A549 (cell line): ENCODE results near the gene CACUL1. TPM values are rescaled to one million over a fixed set of nuclear protein-coding genes. Genes with fewer than 3 reads are reported as not detected.

ENCODE experiments used
- ATAC-seq, 2 experiments: fragments of 200-7000 bp in 1 of 2; fragments of >200 bp in 1 of 2; cut with Nextera tagmentation in 1 of 2; cut with Tn5 transposase in 1 of 2; 3 replicates each; pipeline versions ENCODE4 v1.8.0 to v1.9.1; 2018 to 2020; ENCODE audit warnings: mild to moderate bottlenecking in 1 of 2, moderate library complexity in 1 of 2
- CTCF ChIA-PET: fragments of 300-600 bp; sonication (Branson Sonifier 250); formaldehyde crosslinking; extraction: SDS; loops from one replicate; lab custom pipeline; 2021; ENCODE audit warnings: antibody characterized with exemption, inconsistent platforms; lab: Yijun Ruan, JAX
- POLR2A ChIA-PET: fragments of 350-600 bp; formaldehyde crosslinking; extraction: SDS; loops from one replicate; lab custom pipeline; 2021; ENCODE audit warnings: antibody characterized with exemption, inconsistent platforms; lab: Yijun Ruan, JAX
- DNase-seq, 2 experiments: peaks; one replicate each; pipeline versions ENCODE4 v3.0.0 to v3.0.0-alpha.2; 2011 to 2016; ENCODE audit warnings: low read depth in 1 of 2, low spot score in 1 of 2
- FAIRE-seq: peaks from 2 replicates; lab custom pipeline; 2011; peaks lifted over from hg19 to GRCh38; lab: Jason Lieb, UNC
- H3K27ac ChIP-seq, 2 experiments: fragments of >200 bp; sonication (Bioruptor Twin); formaldehyde crosslinking; 3 replicates each; pipeline ENCODE4 v1.5.1; 2016 to 2017
- H3K4me1 ChIP-seq: fragments of >200 bp; sonication (Bioruptor Twin); formaldehyde crosslinking; 3 replicates; pipeline ENCODE4 v1.6.1; 2016
- H3K4me2 ChIP-seq: fragments of >200 bp; sonication (Bioruptor Twin); formaldehyde crosslinking; 3 replicates; pipeline ENCODE4 v1.6.1; 2016
- H3K4me3 ChIP-seq: fragments of >200 bp; sonication (Bioruptor Twin); formaldehyde crosslinking; 3 replicates; pipeline ENCODE4 v1.5.1; 2016
- H3K9me3 ChIP-seq: fragments of >200 bp; sonication (Bioruptor Twin); formaldehyde crosslinking; 3 replicates; pipeline ENCODE4 v1.6.1; 2016
- BHLHE40 ChIP-seq: IDR thresholded peaks from 2 replicates; pipeline ENCODE4 v1.6.1; 2012; ENCODE audit warnings: low read depth, low read length, inconsistent platforms
- CBX8 ChIP-seq: fragments of 200-600 bp; sonication (generic); IDR thresholded peaks from 2 replicates; pipeline ENCODE4 v1.6.1; 2016
- CHD4 ChIP-seq: fragments of 200-600 bp; sonication (generic); IDR thresholded peaks from 2 replicates; pipeline ENCODE4 v1.6.1; 2016; ENCODE audit warnings: antibody characterized with exemption, mild to moderate bottlenecking, borderline replicate concordance
- CTCF ChIP-seq: fragments of >200 bp; sonication (Bioruptor Twin); formaldehyde crosslinking; IDR thresholded peaks from 3 replicates; pipeline ENCODE4 v1.5.1; 2016
- EHF ChIP-seq: fragments of 250-450 bp; sonication (Bioruptor Pico); IDR thresholded peaks from 2 replicates; pipeline ENCODE4 v1.5.0; 2020; ENCODE audit warnings: mild to moderate bottlenecking
- EHMT2 ChIP-seq: fragments of 200-600 bp; sonication (generic); IDR thresholded peaks from 2 replicates; pipeline ENCODE4 v1.6.1; 2016; ENCODE audit warnings: antibody characterized with exemption, low read depth, mild to moderate bottlenecking, moderate library complexity
- FOSB ChIP-seq: fragments of 250-450 bp; sonication (Bioruptor Pico); IDR thresholded peaks from 2 replicates; pipeline ENCODE4 v1.5.0; 2020; ENCODE audit warnings: mild to moderate bottlenecking, moderate library complexity
- FOSL2 ChIP-seq, 2 experiments: fragments of 450-650 bp in 1 of 2; fragments of >200 bp in 1 of 2; sonication (Bioruptor Twin) in 1 of 2; formaldehyde crosslinking; IDR thresholded peaks; 2 replicates each; pipeline versions ENCODE4 v1.5.0 to v1.6.1; 2016 to 2020; ENCODE audit warnings: mild to moderate bottlenecking in 1 of 2, moderate library complexity in 1 of 2
- GATA3 ChIP-seq: IDR thresholded peaks from 2 replicates; pipeline ENCODE4 v1.6.1; 2012; ENCODE audit warnings: borderline replicate concordance
- HMGXB4 ChIP-seq: fragments of 250-450 bp; sonication (Bioruptor Pico); IDR thresholded peaks from 2 replicates; pipeline ENCODE4 v1.5.0; 2021; ENCODE audit warnings: mild to moderate bottlenecking, moderate library complexity, borderline replicate concordance
- HOXB13 ChIP-seq: fragments of 250-450 bp; sonication (Bioruptor Pico); IDR thresholded peaks from 2 replicates; pipeline ENCODE4 v1.5.0; 2020; ENCODE audit warnings: low read depth, mild to moderate bottlenecking, moderate library complexity
- JUN ChIP-seq, 2 experiments: fragments of >200 bp; sonication (Bioruptor Twin); formaldehyde crosslinking; IDR thresholded peaks; 2 replicates in 1 of 2; 3 replicates in 1 of 2; pipeline ENCODE4 v1.6.1; 2016 to 2017
- JUNB ChIP-seq: fragments of >200 bp; sonication (Bioruptor Twin); formaldehyde crosslinking; IDR thresholded peaks from 2 replicates; pipeline ENCODE4 v1.6.1; 2016
- MYC ChIP-seq: IDR thresholded peaks from 2 replicates; pipeline ENCODE4 v1.6.1; 2012; ENCODE audit warnings: mild to moderate bottlenecking, inconsistent platforms, low read length, improper control_type of control experiment, borderline replicate concordance
- NR3C1 ChIP-seq: fragments of >200 bp; sonication (Bioruptor Twin); formaldehyde crosslinking; IDR thresholded peaks from 3 replicates; pipeline ENCODE4 v1.6.1; 2017
- RARB ChIP-seq: fragments of 250-450 bp; sonication (Bioruptor Pico); IDR thresholded peaks from 2 replicates; pipeline ENCODE4 v1.8.0; 2021; ENCODE audit warnings: mild to moderate bottlenecking, moderate library complexity
- RCOR1 ChIP-seq: fragments of 150-350 bp; IDR thresholded peaks from 2 replicates; pipeline ENCODE4 v1.6.1; 2014; ENCODE audit warnings: antibody characterized with exemption, low read length, low read depth
- RNF2 ChIP-seq: fragments of 200-600 bp; sonication (generic); IDR thresholded peaks from 2 replicates; pipeline ENCODE4 v1.6.1; 2016; ENCODE audit warnings: low read depth, mild to moderate bottlenecking, antibody characterized with exemption, moderate library complexity, borderline replicate concordance
- SREBF2 ChIP-seq: fragments of 450-650 bp; IDR thresholded peaks from 2 replicates; pipeline ENCODE4 v1.6.1; 2014; ENCODE audit warnings: mild to moderate bottlenecking, moderate library complexity
- TFCP2L1 ChIP-seq: fragments of 250-450 bp; sonication (Bioruptor Pico); IDR thresholded peaks from 2 replicates; pipeline ENCODE4 v1.5.0; 2021; ENCODE audit warnings: mild to moderate bottlenecking
- ZFP36 ChIP-seq: fragments of 450-650 bp; IDR thresholded peaks from 2 replicates; pipeline ENCODE4 v1.6.1; 2014; ENCODE audit warnings: borderline replicate concordance; ENCODE audit not compliant: partially characterized antibody
- ZNF302 ChIP-seq: fragments of 250-450 bp; sonication (Bioruptor Pico); IDR thresholded peaks from 2 replicates; pipeline ENCODE4 v1.9.0; 2021; ENCODE audit warnings: inconsistent platforms, mild to moderate bottlenecking, moderate library complexity
- ZSCAN20 ChIP-seq: fragments of 250-450 bp; sonication (Bioruptor Pico); IDR thresholded peaks from 2 replicates; pipeline ENCODE4 v1.8.0; 2022; ENCODE audit warnings: mild to moderate bottlenecking, moderate library complexity
- WGBS: methylation state at CpG from one replicate; pipeline ENCODE4 v1.1.6; 2017; ENCODE audit errors: missing lambda C conversion rate; 5-methylcytosine and 5-hydroxymethylcytosine counted together
- polyA plus RNA-seq, 4 experiments: library from polyadenylated mRNA; depleted of rRNA in 3 of 4; stranded (reverse); fragments of >200 nt; fragmentation: RNase III in 1 of 4; extraction: RNeasy Plus Mini Kit Qiagen cat#74134 plus additional on column Dnase treatment in 1 of 4; gene quantifications; 2 replicates in 3 of 4; 3 replicates in 1 of 4; pipeline ENCODE4 v1.2.3, GENCODE V29; 2011 to 2017
- TF ChIP-seq, protein P1 (sequence below): IDR thresholded peaks from 2 replicates; pipeline ENCODE4 v1.6.1; 2012
- TF ChIP-seq, protein P2 (sequence below): fragments of >200 bp; sonication (Bioruptor Twin); formaldehyde crosslinking; IDR thresholded peaks from 2 replicates; pipeline ENCODE4 v1.6.1; 2016
- TF ChIP-seq, protein P3 (sequence below): fragments of >200 bp; sonication (Bioruptor Twin); formaldehyde crosslinking; IDR thresholded peaks from 3 replicates; pipeline ENCODE4 v1.6.1; 2016

Gene CACUL1
- polyA plus RNA-seq, 2 of the 4 experiments (the other 2 are of a cell fraction): 8.7 to 15.6 TPM

DNA sequence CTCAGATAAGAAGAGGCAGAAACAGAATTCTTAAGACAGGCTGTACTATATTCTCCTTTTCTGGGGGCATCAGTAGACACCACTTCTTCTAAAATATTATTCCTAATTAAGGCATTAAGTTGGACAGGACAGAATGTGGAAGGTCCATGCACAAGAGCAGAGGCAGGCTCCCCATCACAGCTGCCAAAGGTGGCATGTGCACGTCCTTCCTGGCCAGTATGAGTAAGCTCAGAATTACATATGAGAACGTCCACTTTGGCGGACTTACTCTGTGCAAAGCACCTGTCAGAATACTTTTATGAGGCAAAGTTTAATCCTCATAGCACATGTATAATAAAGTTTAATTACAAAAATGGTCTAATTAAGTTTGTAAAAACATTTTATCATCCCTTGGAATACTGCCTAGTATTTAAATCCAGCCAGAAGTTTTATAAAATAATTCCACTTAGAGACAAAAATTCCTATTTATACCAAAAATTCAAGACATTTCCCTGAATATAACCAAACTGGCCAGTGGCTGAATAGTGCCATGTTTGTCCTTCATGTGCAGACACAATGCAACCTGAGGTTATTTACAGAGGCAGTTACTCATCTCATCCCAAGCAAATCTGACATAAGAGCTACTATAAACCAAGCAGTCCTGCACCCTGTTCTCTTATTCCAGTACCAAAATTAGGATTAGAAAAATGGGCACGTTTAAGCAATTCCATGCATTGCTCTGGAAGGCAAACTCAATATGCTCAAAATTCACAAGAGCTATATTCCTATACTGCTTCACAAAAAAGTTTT lies 65.5 kb downstream of the CACUL1 start (continued):
- TF ChIP-seq CTCF: no peak
- TF ChIP-seq ZFP36: no peak
- TF ChIP-seq FOSB: no peak

- Histone ChIP-seq H3K4me3 (no peak overlapping the region), H3K9me3 (no peaks in the 10 kb centered on the region), H3K27ac (no peak overlapping the region)
- POLR2A ChIA-PET: no interaction called here
- FAIRE-seq: no peak
- ATAC-seq: no peak
- CTCF ChIA-PET: interaction anchor here (1.4 kb wide), 1 partner anchor 34 kb away, joined by 4 read pairs; no protein-coding TSS in a partner anchor
- no peak for TF ChIP-seq GATA3
- no peak for TF ChIP-seq NR3C1
- TF ChIP-seq HMGXB4 (CRISPR knock-in tag): no peak
- TF ChIP-seq BHLHE40: no peak
- TF ChIP-seq, protein P1, sequence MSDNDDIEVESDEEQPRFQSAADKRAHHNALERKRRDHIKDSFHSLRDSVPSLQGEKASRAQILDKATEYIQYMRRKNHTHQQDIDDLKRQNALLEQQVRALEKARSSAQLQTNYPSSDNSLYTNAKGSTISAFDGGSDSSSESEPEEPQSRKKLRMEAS: no peak
- no peak for TF ChIP-seq RNF2
- no peak for TF ChIP-seq HOXB13 (CRISPR knock-in tag)
- TF ChIP-seq RARB (CRISPR knock-in tag): no peak
- no peak for TF ChIP-seq FOSB
- TF ChIP-seq JUNB: no peak
- no peak for TF ChIP-seq EHF (CRISPR knock-in tag)
- TF ChIP-seq EHMT2: no peak
- TF ChIP-seq, all 56 proteins: peak for 0
- DNase-seq: no peak
- H3K4me2 ChIP-seq: no peak overlapping the region
- no peaks in the 10 kb centered on the region for H3K4me1 ChIP-seq
These were observed 67.3 kb downstream of the CACUL1 start for GRCh38 chr10:118687472-118687871.

DNA sequence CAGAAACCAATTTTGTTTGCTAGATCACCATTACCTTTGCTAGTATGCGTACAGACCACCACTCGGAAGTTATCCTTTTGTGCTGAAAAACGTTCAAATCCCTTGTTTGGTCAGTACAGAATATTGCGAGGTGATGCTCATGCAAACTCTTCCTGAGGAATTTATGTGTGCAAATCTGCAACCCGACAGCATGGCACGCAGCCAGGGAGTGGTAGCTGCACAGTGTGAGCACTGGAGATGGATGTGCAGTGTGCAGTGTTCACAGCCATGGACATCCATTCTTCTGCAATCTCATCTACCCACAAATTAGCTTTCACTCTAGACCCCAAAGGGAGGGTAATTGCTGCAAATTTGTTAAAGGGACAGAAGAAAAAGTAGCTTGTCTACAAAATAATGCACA lies 72.2 kb downstream of the CACUL1 start:
- DNase-seq (no peak), ATAC-seq (no peak), FAIRE-seq (no peak)
- WGBS: 91% methylated on average over 6 of the region's 6 CpGs
- POLR2A ChIA-PET: no interaction called here
- H3K4me2 ChIP-seq: no peak overlapping the region
- TF ChIP-seq FOSB: no peak
- TF ChIP-seq TFCP2L1 (CRISPR knock-in tag): no peak
- no peak for TF ChIP-seq JUN (IDR thresholded peaks at IDR 0.05)
- TF ChIP-seq, protein P2, sequence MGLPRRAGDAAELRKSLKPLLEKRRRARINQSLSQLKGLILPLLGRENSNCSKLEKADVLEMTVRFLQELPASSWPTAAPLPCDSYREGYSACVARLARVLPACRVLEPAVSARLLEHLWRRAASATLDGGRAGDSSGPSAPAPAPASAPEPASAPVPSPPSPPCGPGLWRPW: no peak
- no peak for TF ChIP-seq ZNF302 (CRISPR knock-in tag)
- no peak for TF ChIP-seq CHD4
- TF ChIP-seq CBX8: no peak
- no peak for TF ChIP-seq SREBF2
- TF ChIP-seq HMGXB4 (CRISPR knock-in tag): no peak
- no peak for TF ChIP-seq CTCF
- no peak for TF ChIP-seq MYC
- no peak for TF ChIP-seq GATA3
- no peak for TF ChIP-seq ZSCAN20
- TF ChIP-seq, protein P3, sequence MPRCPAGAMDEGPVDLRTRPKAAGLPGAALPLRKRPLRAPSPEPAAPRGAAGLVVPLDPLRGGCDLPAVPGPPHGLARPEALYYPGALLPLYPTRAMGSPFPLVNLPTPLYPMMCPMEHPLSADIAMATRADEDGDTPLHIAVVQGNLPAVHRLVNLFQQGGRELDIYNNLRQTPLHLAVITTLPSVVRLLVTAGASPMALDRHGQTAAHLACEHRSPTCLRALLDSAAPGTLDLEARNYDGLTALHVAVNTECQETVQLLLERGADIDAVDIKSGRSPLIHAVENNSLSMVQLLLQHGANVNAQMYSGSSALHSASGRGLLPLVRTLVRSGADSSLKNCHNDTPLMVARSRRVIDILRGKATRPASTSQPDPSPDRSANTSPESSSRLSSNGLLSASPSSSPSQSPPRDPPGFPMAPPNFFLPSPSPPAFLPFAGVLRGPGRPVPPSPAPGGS: no peak
- no peak for TF ChIP-seq FOSL2 (IDR thresholded peaks at IDR 0.05)
- TF ChIP-seq FOSL2 (CRISPR knock-in tag; IDR thresholded peaks at IDR 0.05): no peak
- TF ChIP-seq RCOR1: no peak
- no peak overlapping the region for H3K27ac ChIP-seq
- H3K4me1 ChIP-seq: no peaks in the 10 kb centered on the region
- no peaks in the 10 kb centered on the region for H3K9me3 ChIP-seq
- H3K4me3 ChIP-seq: no peak overlapping the region
- CTCF ChIA-PET: no interaction called here
